ENCODE data around the gene UFC1.
"Not testable (repeated sequence)": the region's sequence is repeated elsewhere in the genome, so short reads cannot be mapped to it uniquely, and the experiment has no call there.

Gene UFC1

GRCh38 chr1:161153682-161154337 is at the start of gene UFC1:
UFC1 (plus strand) TSS chr1:161153978; CDS start chr1:161153998, 20 bp downstream.
- DNase-seq (ENCODE audit: low read depth): peak; percentile 75
- TF ChIP-seq CTCF (conservative IDR thresholded peaks at IDR 0.05; ENCODE audit: low read depth, low read length): no peak

GRCh38 chr1:161106431-161106830 is 47.3 kb upstream of the UFC1 start:
- H3K4me3 ChIP-seq (ENCODE audit: low read length): no peak overlapping the region
- no peak for TF ChIP-seq CTCF (conservative IDR thresholded peaks at IDR 0.05; ENCODE audit: low read depth, low read length)
- no peak for DNase-seq (ENCODE audit: low read depth)

More at GRCh38 chr1:161153682-161154337, at the start of gene UFC1:
- H3K4me3 ChIP-seq (ENCODE audit: low read length): peak within 1 kb of the TSS; percentile 84

GRCh38 chr1:161111117-161111516 is 42.7 kb upstream of the UFC1 start:
- DNase-seq (ENCODE audit: low read depth): no peak
- TF ChIP-seq CTCF (conservative IDR thresholded peaks at IDR 0.05; ENCODE audit: low read depth, low read length): no peak
- H3K4me3 ChIP-seq (ENCODE audit: low read length): no peak overlapping the region

GRCh38 chr1:161111527-161111926 is 42.3 kb upstream of the UFC1 start:
- no peak for TF ChIP-seq CTCF (conservative IDR thresholded peaks at IDR 0.05; ENCODE audit: low read depth, low read length)
- H3K4me3 ChIP-seq (ENCODE audit: low read length): no peak overlapping the region
- DNase-seq (ENCODE audit: low read depth): no peak

GRCh38 chr1:161113915-161114314 is 39.9 kb upstream of the UFC1 start:
- no peak for DNase-seq (ENCODE audit: low read depth)
- H3K4me3 ChIP-seq (ENCODE audit: low read length): no peak overlapping the region
- TF ChIP-seq CTCF (conservative IDR thresholded peaks at IDR 0.05; ENCODE audit: low read depth, low read length): no peak

- H3K4me3 ChIP-seq (ENCODE audit: low read length): no peak overlapping the region
- no peak for TF ChIP-seq CTCF (conservative IDR thresholded peaks at IDR 0.05; ENCODE audit: low read depth, low read length)
- DNase-seq (ENCODE audit: low read depth): no peak
Measured at GRCh38 chr1:161114556-161114955, 39.2 kb upstream of the UFC1 start.

GRCh38 chr1:161115132-161115711 is 38.6 kb upstream of the UFC1 start:
- DNase-seq (ENCODE audit: low read depth): no peak
- no peak overlapping the region for H3K4me3 ChIP-seq (ENCODE audit: low read length)
- no peak for TF ChIP-seq CTCF (conservative IDR thresholded peaks at IDR 0.05; ENCODE audit: low read depth, low read length)

- not testable (repeated sequence) for DNase-seq (ENCODE audit: low read depth); H3K4me3 ChIP-seq (ENCODE audit: low read length)
Measured at GRCh38 chr1:161115961-161116360, 37.8 kb upstream of the UFC1 start.

Measured in retinal pigment epithelial cell (primary cell).